GM18861 (cell line): ENCODE data around the gene ITPK1.

Experiments used
- ATAC-seq: cut with Tn5 transposase; IDR thresholded peaks from one replicate; pipeline ENCODE4 v1.9.1; 2021; ENCODE audit not compliant: unreplicated experiment

The ITPK1 gene

GRCh38 chr14:93085911-93086310, 29.8 kb downstream of the ITPK1 start:
- ATAC-seq, result peak; percentile 12

- no peak for ATAC-seq
These were observed 30.6 kb downstream of the ITPK1 start for GRCh38 chr14:93084866-93085857.

GRCh38 chr14:93084402-93084801, 31.3 kb downstream of the ITPK1 start:
- no peak for ATAC-seq

GRCh38 chr14:93083917-93084316, 31.8 kb downstream of the ITPK1 start:
- ATAC-seq, result no peak

GRCh38 chr14:93082576-93083001, 33.1 kb downstream of the ITPK1 start:
- no peak for ATAC-seq

GRCh38 chr14:93081876-93082570, 33.7 kb downstream of the ITPK1 start:
- ATAC-seq, result no peak

GRCh38 chr14:93079865-93080403, 35.8 kb downstream of the ITPK1 start:
- ATAC-seq, result no peak

- no peak for ATAC-seq
These were observed 36.4 kb downstream of the ITPK1 start for GRCh38 chr14:93079321-93079720.

- ATAC-seq, result no peak
These were observed 36.9 kb downstream of the ITPK1 start for GRCh38 chr14:93078870-93079269.

- no peak for ATAC-seq
These were observed 39.0 kb downstream of the ITPK1 start for GRCh38 chr14:93076755-93077154.

- ATAC-seq, result no peak
These were observed 39.8 kb downstream of the ITPK1 start for GRCh38 chr14:93075891-93076290.

- no peak for ATAC-seq
These were observed 41.6 kb downstream of the ITPK1 start for GRCh38 chr14:93073910-93074769.

GRCh38 chr14:93073358-93073707, 42.4 kb downstream of the ITPK1 start:
- ATAC-seq, result no peak

GRCh38 chr14:93072659-93073357, 42.9 kb downstream of the ITPK1 start:
- ATAC-seq, result no peak

- ATAC-seq, result no peak
These were observed 47.0 kb downstream of the ITPK1 start for GRCh38 chr14:93068711-93069110.

GRCh38 chr14:93067088-93067487, 48.6 kb downstream of the ITPK1 start:
- ATAC-seq, result no peak

GRCh38 chr14:93065272-93065730, 50.4 kb downstream of the ITPK1 start:
- no peak for ATAC-seq

GRCh38 chr14:93064411-93065271, 51.1 kb downstream of the ITPK1 start:
- ATAC-seq, result no peak

GRCh38 chr14:93063393-93063792, 52.3 kb downstream of the ITPK1 start:
- ATAC-seq, result no peak
